ENCODE data around the gene ACAT2.
"Not testable (repeated sequence)": the region's sequence is repeated elsewhere in the genome, so short reads cannot be mapped to it uniquely, and the experiment has no call there.

Gene ACAT2

DNA sequence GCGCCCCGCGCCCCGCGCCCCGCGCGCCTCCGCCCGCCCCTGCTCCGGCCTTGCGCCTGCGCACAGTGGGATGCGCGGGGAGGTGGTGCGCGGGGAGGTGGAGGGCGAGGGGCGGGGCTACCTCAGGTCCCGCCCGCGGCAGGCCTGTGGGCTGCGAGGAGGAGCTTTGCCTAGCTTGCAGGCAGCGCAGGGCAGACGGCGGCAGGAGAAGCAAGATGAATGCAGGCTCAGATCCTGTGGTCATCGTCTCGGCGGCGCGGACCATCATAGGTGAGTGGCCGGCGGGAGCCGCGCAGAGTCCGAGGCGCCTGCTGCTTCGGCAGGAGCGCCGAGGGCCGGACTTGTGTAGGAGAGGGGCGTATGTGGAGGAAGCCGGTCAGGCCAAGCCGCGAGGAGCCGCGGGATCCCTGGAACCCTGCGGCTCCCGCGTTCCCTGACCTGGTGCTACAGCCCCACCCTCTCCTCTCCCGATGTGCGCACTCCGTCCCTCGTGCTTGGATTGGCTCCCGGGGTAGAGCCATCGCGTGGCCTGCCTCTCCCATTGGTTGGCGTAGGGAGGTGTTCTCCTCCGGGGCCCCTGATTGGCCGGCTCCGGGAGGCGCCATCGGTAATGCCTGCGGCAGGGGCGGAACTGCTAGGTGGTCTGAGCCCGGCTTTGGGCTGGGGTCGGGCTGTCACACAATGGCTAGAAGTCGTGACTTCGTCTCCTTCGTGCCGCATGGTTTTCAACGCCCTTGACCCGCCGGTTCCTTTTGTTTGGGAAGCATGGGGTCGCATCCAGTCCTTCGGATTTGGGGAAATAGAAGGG lies at the start of gene ACAT2:
ACAT2 (plus strand) TSS at position 173 of the 808 bp plus-strand sequence; CDS start at position 216, 43 bp downstream.
- Histone ChIP-seq H3K36me3 (ENCODE audit: control insufficient read depth, insufficient read depth, low read length) (no peaks in the 10 kb centered on the region), H3K9ac (ENCODE audit: low read length) (peak within 1 kb of the TSS; percentile 99), H3K4me1 (ENCODE audit: control insufficient read depth, insufficient read depth, low read length) (peaks cover 17% of the 10 kb centered on the region)

GRCh38 chr6:159712389-159712788 lies 49.5 kb upstream of the ACAT2 start:
- not testable (repeated sequence) for H3K27me3 ChIP-seq (ENCODE audit: control insufficient read depth, insufficient read depth, low read length); H3K36me3 ChIP-seq (ENCODE audit: control insufficient read depth, insufficient read depth, low read length); H3K9ac ChIP-seq (ENCODE audit: low read length); H3K9me3 ChIP-seq (ENCODE audit: control insufficient read depth, low read length); H3K4me3 ChIP-seq (ENCODE audit: low read length); H3K4me1 ChIP-seq (ENCODE audit: control insufficient read depth, insufficient read depth, low read length)

More for the DNA sequence above, at the start of gene ACAT2:
- no peaks in the 10 kb centered on the region for H3K27me3 ChIP-seq (ENCODE audit: control insufficient read depth, insufficient read depth, low read length)
- no peaks in the 10 kb centered on the region for H3K9me3 ChIP-seq (ENCODE audit: control insufficient read depth, low read length)
- peak within 1 kb of the TSS; percentile 78 for H3K4me3 ChIP-seq (ENCODE audit: low read length)

DNA sequence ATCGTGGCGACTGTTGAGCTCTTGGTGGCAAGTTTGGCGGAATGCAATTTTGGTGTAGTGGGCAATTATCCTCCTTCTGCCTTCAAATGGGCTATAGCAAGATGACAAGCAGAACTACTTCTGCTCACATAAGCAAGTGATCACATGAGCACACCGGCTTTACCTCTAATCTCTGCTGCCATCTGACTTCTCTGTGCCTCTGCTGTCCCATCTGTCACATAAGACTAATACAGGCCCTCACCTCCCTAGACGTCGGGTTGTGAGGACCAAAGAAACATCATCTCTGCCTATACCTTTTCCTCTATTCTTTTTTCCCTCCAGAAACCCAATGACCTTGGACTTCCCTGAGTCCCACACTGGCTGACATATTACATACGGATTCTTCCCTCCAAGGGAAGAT lies 47.9 kb upstream of the ACAT2 start:
- no peak overlapping the region for H3K9ac ChIP-seq (ENCODE audit: low read length)
- no peaks in the 10 kb centered on the region for H3K27me3 ChIP-seq (ENCODE audit: control insufficient read depth, insufficient read depth, low read length)

GRCh38 chr6:159714404-159714803 lies 47.4 kb upstream of the ACAT2 start:
- Histone ChIP-seq H3K4me1 (ENCODE audit: control insufficient read depth, insufficient read depth, low read length) (no peaks in the 10 kb centered on the region), H3K36me3 (ENCODE audit: control insufficient read depth, insufficient read depth, low read length) (no peaks in the 10 kb centered on the region), H3K9ac (ENCODE audit: low read length) (no peak overlapping the region), H3K4me3 (ENCODE audit: low read length) (no peak overlapping the region), H3K9me3 (ENCODE audit: control insufficient read depth, low read length) (no peaks in the 10 kb centered on the region), H3K27me3 (ENCODE audit: control insufficient read depth, insufficient read depth, low read length) (no peaks in the 10 kb centered on the region)

More for the DNA sequence above, 47.9 kb upstream of the ACAT2 start:
- Histone ChIP-seq H3K36me3 (ENCODE audit: control insufficient read depth, insufficient read depth, low read length) (no peaks in the 10 kb centered on the region), H3K9me3 (ENCODE audit: control insufficient read depth, low read length) (no peaks in the 10 kb centered on the region), H3K4me1 (ENCODE audit: control insufficient read depth, insufficient read depth, low read length) (no peaks in the 10 kb centered on the region), H3K4me3 (ENCODE audit: low read length) (no peak overlapping the region)

DNA sequence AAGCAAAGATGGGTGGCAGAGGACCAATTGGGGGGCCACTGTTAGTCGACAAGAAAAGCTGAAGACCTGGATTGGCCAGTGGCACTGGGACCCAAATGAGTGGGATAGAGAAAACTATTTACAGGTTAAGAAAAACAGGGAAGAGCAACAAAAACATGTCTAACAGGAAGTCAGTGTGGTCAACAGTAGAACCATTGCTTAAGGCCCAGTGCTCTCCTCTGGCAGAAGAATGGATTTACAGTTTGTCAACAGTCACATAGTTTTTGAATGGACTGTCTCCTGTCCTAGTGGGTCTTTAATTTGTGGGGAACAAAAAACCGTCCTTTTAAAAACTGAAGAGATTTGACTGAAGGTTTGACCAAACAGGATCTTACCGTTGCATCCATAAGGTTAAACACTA lies 46.7 kb upstream of the ACAT2 start:
- no peak overlapping the region for H3K9ac ChIP-seq (ENCODE audit: low read length)

DNA sequence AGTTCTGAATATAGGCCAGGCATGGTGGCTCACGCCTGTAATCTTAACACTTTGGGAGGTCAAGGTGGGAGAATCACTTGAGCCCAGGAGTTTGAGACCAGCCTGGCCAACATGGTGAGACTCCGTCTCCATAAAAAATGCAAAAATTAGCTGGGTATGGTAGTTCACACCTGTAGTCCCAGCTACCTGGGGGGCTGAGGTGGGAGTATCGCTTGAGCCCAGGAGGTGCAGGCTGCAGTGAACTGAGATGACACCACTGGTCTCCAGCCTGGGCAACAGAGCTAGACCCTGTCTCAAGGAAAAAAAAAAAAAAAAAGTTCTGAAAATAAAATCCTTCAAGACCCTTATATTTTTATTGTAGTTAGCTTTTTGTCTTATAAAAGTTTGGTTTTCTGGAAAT lies 46.2 kb upstream of the ACAT2 start:
- Histone ChIP-seq H3K4me3 (ENCODE audit: low read length) (no peak overlapping the region), H3K4me1 (ENCODE audit: control insufficient read depth, insufficient read depth, low read length) (no peaks in the 10 kb centered on the region), H3K36me3 (ENCODE audit: control insufficient read depth, insufficient read depth, low read length) (no peaks in the 10 kb centered on the region), H3K9ac (ENCODE audit: low read length) (no peak overlapping the region), H3K27me3 (ENCODE audit: control insufficient read depth, insufficient read depth, low read length) (no peaks in the 10 kb centered on the region), H3K9me3 (ENCODE audit: control insufficient read depth, low read length) (no peaks in the 10 kb centered on the region)

More for the DNA sequence above, 46.7 kb upstream of the ACAT2 start:
- H3K36me3 ChIP-seq (ENCODE audit: control insufficient read depth, insufficient read depth, low read length), result no peaks in the 10 kb centered on the region
- H3K27me3 ChIP-seq (ENCODE audit: control insufficient read depth, insufficient read depth, low read length), result no peaks in the 10 kb centered on the region
- no peaks in the 10 kb centered on the region for H3K4me1 ChIP-seq (ENCODE audit: control insufficient read depth, insufficient read depth, low read length)
- H3K9me3 ChIP-seq (ENCODE audit: control insufficient read depth, low read length), result no peaks in the 10 kb centered on the region
- no peak overlapping the region for H3K4me3 ChIP-seq (ENCODE audit: low read length)

GRCh38 chr6:159716247-159717096 lies 45.4 kb upstream of the ACAT2 start:
- no peaks in the 10 kb centered on the region for H3K27me3 ChIP-seq (ENCODE audit: control insufficient read depth, insufficient read depth, low read length)
- no peak overlapping the region for H3K4me3 ChIP-seq (ENCODE audit: low read length)
- no peaks in the 10 kb centered on the region for H3K4me1 ChIP-seq (ENCODE audit: control insufficient read depth, insufficient read depth, low read length)
- H3K36me3 ChIP-seq (ENCODE audit: control insufficient read depth, insufficient read depth, low read length), result no peaks in the 10 kb centered on the region
- H3K9ac ChIP-seq (ENCODE audit: low read length), result no peak overlapping the region
- H3K9me3 ChIP-seq (ENCODE audit: control insufficient read depth, low read length), result no peaks in the 10 kb centered on the region

GRCh38 chr6:159718634-159719033 lies 43.2 kb upstream of the ACAT2 start:
- Histone ChIP-seq H3K27me3 (ENCODE audit: control insufficient read depth, insufficient read depth, low read length) (no peaks in the 10 kb centered on the region), H3K4me3 (ENCODE audit: low read length) (no peak overlapping the region), H3K9ac (ENCODE audit: low read length) (no peak overlapping the region), H3K9me3 (ENCODE audit: control insufficient read depth, low read length) (no peaks in the 10 kb centered on the region), H3K4me1 (ENCODE audit: control insufficient read depth, insufficient read depth, low read length) (no peaks in the 10 kb centered on the region), H3K36me3 (ENCODE audit: control insufficient read depth, insufficient read depth, low read length) (no peaks in the 10 kb centered on the region)

- no peaks in the 10 kb centered on the region for H3K4me1 ChIP-seq (ENCODE audit: control insufficient read depth, insufficient read depth, low read length)
- no peaks in the 10 kb centered on the region for H3K9me3 ChIP-seq (ENCODE audit: control insufficient read depth, low read length)
Measured at GRCh38 chr6:159719287-159719686, 42.6 kb upstream of the ACAT2 start.

DNA sequence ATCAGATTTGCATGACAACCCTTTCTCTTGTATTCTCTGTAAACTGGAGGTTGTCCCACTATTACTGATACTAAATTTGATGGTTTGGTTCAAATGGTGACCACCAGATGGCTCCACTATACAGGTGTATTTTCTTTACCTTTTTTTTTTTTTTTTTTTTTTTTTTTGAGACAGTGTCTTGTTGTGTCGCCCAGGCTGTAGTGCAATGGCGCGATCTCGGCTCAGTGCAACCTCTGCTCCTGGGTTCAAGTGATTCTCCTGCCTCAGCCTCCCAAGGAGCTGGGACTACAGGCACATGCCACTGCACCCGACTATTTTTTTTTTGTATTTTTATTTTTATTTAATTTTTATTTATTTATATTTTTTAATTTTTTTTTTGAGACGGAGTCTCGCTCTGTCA lies 41.1 kb upstream of the ACAT2 start:
- H3K9me3 ChIP-seq (ENCODE audit: control insufficient read depth, low read length), result no peaks in the 10 kb centered on the region
- H3K4me3 ChIP-seq (ENCODE audit: low read length), result no peak overlapping the region
- no peaks in the 10 kb centered on the region for H3K27me3 ChIP-seq (ENCODE audit: control insufficient read depth, insufficient read depth, low read length)
- H3K4me1 ChIP-seq (ENCODE audit: control insufficient read depth, insufficient read depth, low read length), result no peaks in the 10 kb centered on the region
- no peak overlapping the region for H3K9ac ChIP-seq (ENCODE audit: low read length)
- H3K36me3 ChIP-seq (ENCODE audit: control insufficient read depth, insufficient read depth, low read length), result no peaks in the 10 kb centered on the region

More at GRCh38 chr6:159719287-159719686, 42.6 kb upstream of the ACAT2 start:
- H3K36me3 ChIP-seq (ENCODE audit: control insufficient read depth, insufficient read depth, low read length), result no peaks in the 10 kb centered on the region
- H3K9ac ChIP-seq (ENCODE audit: low read length), result no peak overlapping the region
- H3K27me3 ChIP-seq (ENCODE audit: control insufficient read depth, insufficient read depth, low read length), result no peaks in the 10 kb centered on the region
- H3K4me3 ChIP-seq (ENCODE audit: low read length), result no peak overlapping the region

DNA sequence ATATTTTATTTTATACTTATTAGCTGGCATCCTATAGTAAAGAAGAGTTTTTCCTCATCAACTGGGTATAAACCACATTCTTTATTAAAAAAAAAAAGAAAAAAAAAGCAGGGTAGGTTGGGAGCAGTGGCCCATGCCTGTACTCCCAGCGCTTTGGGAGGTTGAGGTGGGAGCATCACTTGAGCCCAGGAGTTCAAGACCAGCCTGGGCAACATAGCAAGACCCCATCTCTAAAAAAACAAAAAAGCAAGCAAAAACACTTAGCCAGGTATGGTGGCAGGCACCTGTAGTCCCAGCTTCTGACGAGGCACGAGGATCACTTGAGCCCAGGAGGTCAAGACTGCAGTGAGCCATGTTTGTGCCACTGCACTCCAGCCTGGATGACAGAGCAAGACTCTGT lies 39.9 kb upstream of the ACAT2 start:
- H3K9ac ChIP-seq (ENCODE audit: low read length); H3K36me3 ChIP-seq (ENCODE audit: control insufficient read depth, insufficient read depth, low read length); H3K4me3 ChIP-seq (ENCODE audit: low read length); H3K27me3 ChIP-seq (ENCODE audit: control insufficient read depth, insufficient read depth, low read length); H3K9me3 ChIP-seq (ENCODE audit: control insufficient read depth, low read length); H3K4me1 ChIP-seq (ENCODE audit: control insufficient read depth, insufficient read depth, low read length): not testable (repeated sequence)

GRCh38 chr6:159722655-159723054 lies 39.2 kb upstream of the ACAT2 start:
- Histone ChIP-seq H3K27me3 (ENCODE audit: control insufficient read depth, insufficient read depth, low read length) (no peaks in the 10 kb centered on the region), H3K9ac (ENCODE audit: low read length) (no peak overlapping the region), H3K4me1 (ENCODE audit: control insufficient read depth, insufficient read depth, low read length) (peaks cover 3% of the 10 kb centered on the region), H3K4me3 (ENCODE audit: low read length) (no peak overlapping the region), H3K9me3 (ENCODE audit: control insufficient read depth, low read length) (no peaks in the 10 kb centered on the region), H3K36me3 (ENCODE audit: control insufficient read depth, insufficient read depth, low read length) (no peaks in the 10 kb centered on the region)
